ENCODE measurements around the gene BICD2.

- TF ChIP-seq CTCF (conservative IDR thresholded peaks at IDR 0.05 in 1 of 2, IDR thresholded peaks at IDR 0.05 in 1 of 2; ENCODE audit: low read depth in 1 of 2, low read length in 2 of 2), result no peak
- TF ChIP-seq EZH2 (IDR thresholded peaks at IDR 0.05; ENCODE audit: low read length, missing control alignments), result no peak
Measured at GRCh38 chr9:92668746-92669526, 95.7 kb downstream of the BICD2 start.
